Measurements from ENCODE around the gene PRSS36.

PRSS36 gene

GRCh38 chr16:31130336-31130891 is 19.5 kb downstream of the PRSS36 start:
- no peaks in the 10 kb centered on the region for H3K9me2 ChIP-seq (replicated peaks; ENCODE audit: control insufficient read depth, low read length)
- H4K20me1 ChIP-seq (ENCODE audit: control insufficient read depth, insufficient read depth, low read depth, low read length): no peaks in the 10 kb centered on the region
- no peak overlapping the region for H3K4me3 ChIP-seq (ENCODE audit: low read length)
- no peaks in the 10 kb centered on the region for H3K79me2 ChIP-seq (ENCODE audit: control insufficient read depth, low read length)
- H3K4me2 ChIP-seq (ENCODE audit: low read length): no peak overlapping the region
- H3K9me3 ChIP-seq (ENCODE audit: control insufficient read depth, insufficient read depth, low read length): no peaks in the 10 kb centered on the region
- TF ChIP-seq EZH2phosphoT487 (IDR thresholded peaks at IDR 0.05; ENCODE audit: borderline replicate concordance, low read length) (no peak), CTCF (IDR thresholded peaks at IDR 0.05; ENCODE audit: low read depth, low read length, poor library complexity, severe bottlenecking) (no peak)
- H3F3A ChIP-seq (ENCODE audit: control insufficient read depth, insufficient read depth): no peaks in the 10 kb centered on the region
- no peaks in the 10 kb centered on the region for H3K27me3 ChIP-seq (ENCODE audit: control insufficient read depth, low read length)
- H3K27ac ChIP-seq (ENCODE audit: low read depth, low read length): no peak overlapping the region
- peaks cover 18% of the 10 kb centered on the region for H3K36me3 ChIP-seq (ENCODE audit: control insufficient read depth, low read length)
- no peaks in the 10 kb centered on the region for H3K4me1 ChIP-seq (ENCODE audit: control insufficient read depth, low read length)

- Histone ChIP-seq H3K9me3 (ENCODE audit: control insufficient read depth, insufficient read depth, low read length) (no peaks in the 10 kb centered on the region), H3K79me2 (ENCODE audit: control insufficient read depth, low read length) (no peaks in the 10 kb centered on the region), H3F3A (ENCODE audit: control insufficient read depth, insufficient read depth) (no peaks in the 10 kb centered on the region), H4K20me1 (ENCODE audit: control insufficient read depth, insufficient read depth, low read depth, low read length) (no peaks in the 10 kb centered on the region), H3K4me2 (ENCODE audit: low read length) (no peak overlapping the region), H3K27ac (ENCODE audit: low read depth, low read length) (no peak overlapping the region), H3K9me2 (replicated peaks; ENCODE audit: control insufficient read depth, low read length) (no peaks in the 10 kb centered on the region), H3K4me3 (ENCODE audit: low read length) (no peak overlapping the region), H3K4me1 (ENCODE audit: control insufficient read depth, low read length) (no peaks in the 10 kb centered on the region), H3K27me3 (ENCODE audit: control insufficient read depth, low read length) (no peaks in the 10 kb centered on the region), H3K36me3 (ENCODE audit: control insufficient read depth, low read length) (peaks cover 18% of the 10 kb centered on the region)
- TF ChIP-seq EZH2phosphoT487 (IDR thresholded peaks at IDR 0.05; ENCODE audit: borderline replicate concordance, low read length): no peak
- TF ChIP-seq CTCF (IDR thresholded peaks at IDR 0.05; ENCODE audit: low read depth, low read length, poor library complexity, severe bottlenecking): no peak
Measured at GRCh38 chr16:31129568-31130335, 20.1 kb downstream of the PRSS36 start.

GRCh38 chr16:31128711-31129567 is 20.9 kb downstream of the PRSS36 start:
- TF ChIP-seq CTCF (IDR thresholded peaks at IDR 0.05; ENCODE audit: low read depth, low read length, poor library complexity, severe bottlenecking) (no peak), EZH2phosphoT487 (IDR thresholded peaks at IDR 0.05; ENCODE audit: borderline replicate concordance, low read length) (no peak)
- H3K27me3 ChIP-seq (ENCODE audit: control insufficient read depth, low read length): no peaks in the 10 kb centered on the region
- H3K9me2 ChIP-seq (replicated peaks; ENCODE audit: control insufficient read depth, low read length): no peaks in the 10 kb centered on the region
- H3K4me1 ChIP-seq (ENCODE audit: control insufficient read depth, low read length): no peaks in the 10 kb centered on the region
- H3K4me2 ChIP-seq (ENCODE audit: low read length): no peak overlapping the region
- peaks cover 22% of the 10 kb centered on the region for H3K36me3 ChIP-seq (ENCODE audit: control insufficient read depth, low read length)
- no peaks in the 10 kb centered on the region for H3K9me3 ChIP-seq (ENCODE audit: control insufficient read depth, insufficient read depth, low read length)
- no peaks in the 10 kb centered on the region for H4K20me1 ChIP-seq (ENCODE audit: control insufficient read depth, insufficient read depth, low read depth, low read length)
- H3K4me3 ChIP-seq (ENCODE audit: low read length): no peak overlapping the region
- no peaks in the 10 kb centered on the region for H3F3A ChIP-seq (ENCODE audit: control insufficient read depth, insufficient read depth)
- no peak overlapping the region for H3K27ac ChIP-seq (ENCODE audit: low read depth, low read length)
- no peaks in the 10 kb centered on the region for H3K79me2 ChIP-seq (ENCODE audit: control insufficient read depth, low read length)
